ENCODE data around the gene PDE4A. TPM values are rescaled to one million over a fixed set of nuclear protein-coding genes. Genes with fewer than 3 reads are reported as not detected.

Gene PDE4A
- total and polyA plus RNA-seq, 2 of the 13 experiments (the other 11 are each of a cell fraction or from before 2014, with no cell fraction given) = 1.1 to 4.1 TPM

GRCh38 chr19:10416380-10417257 lies 3.7 kb upstream of the PDE4A start (continued):
- TF ChIP-seq UBTF (CRISPR knock-in tag; IDR thresholded peaks at IDR 0.05) (peak; percentile 73; the same call in 1 of the 2 replicates), HNRNPLL (IDR thresholded peaks at IDR 0.05; ENCODE audit: low read depth, low read length, poor library complexity, severe bottlenecking) (peak; percentile 63), KDM5B (CRISPR knock-in tag; IDR thresholded peaks at IDR 0.05; ENCODE audit: borderline replicate concordance) (peak; percentile 87), REPIN1 (CRISPR knock-in tag; IDR thresholded peaks at IDR 0.05; ENCODE audit: borderline replicate concordance, low read depth) (peak; percentile 89; the same call in 1 of the 2 replicates), ZNF740 (CRISPR knock-in tag; IDR thresholded peaks at IDR 0.05) (0 out of 2 replicates have a peak, but pooled peaks have one; percentile 44), JDP2 (CRISPR knock-in tag; IDR thresholded peaks at IDR 0.05; ENCODE audit: borderline replicate concordance) (no peak), NONO (IDR thresholded peaks at IDR 0.05) (no peak), NONO (CRISPR knock-in tag; conservative IDR thresholded peaks at IDR 0.05) (peak; percentile 97), ZNF234 (CRISPR knock-in tag; conservative IDR thresholded peaks at IDR 0.05) (no peak), TMF1 (CRISPR knock-in tag; IDR thresholded peaks at IDR 0.05; ENCODE audit: low read depth) (no peak), ARID2 (CRISPR knock-in tag; IDR thresholded peaks at IDR 0.05; ENCODE audit: borderline replicate concordance) (no peak), TBX3 (IDR thresholded peaks at IDR 0.05; ENCODE audit: borderline replicate concordance) (peak; percentile 88), ZNF513 (CRISPR knock-in tag; conservative IDR thresholded peaks at IDR 0.05) (no peak; the same call in 1 of the 2 replicates), NCOA2 (CRISPR knock-in tag; IDR thresholded peaks at IDR 0.05) (peak; percentile 31; the same call in 1 of the 2 replicates), SKIL (CRISPR knock-in tag; IDR thresholded peaks at IDR 0.05; ENCODE audit: borderline replicate concordance) (no peak; the same call in 1 of the 2 replicates), TERF1 (CRISPR knock-in tag; IDR thresholded peaks at IDR 0.05) (no peak), YEATS4 (CRISPR knock-in tag; IDR thresholded peaks at IDR 0.05; ENCODE audit: borderline replicate concordance) (peak; percentile 82), ASH2L (IDR thresholded peaks at IDR 0.05; ENCODE audit: insufficient read length, low read depth, low read length) (peak; percentile 85), GTF3A (CRISPR knock-in tag; conservative IDR thresholded peaks at IDR 0.05) (no peak; the same call in 1 of the 2 replicates), JUN (CRISPR knock-in tag; IDR thresholded peaks at IDR 0.05) (peak; percentile 82; the same call in 1 of the 2 replicates)
